ENCODE measurements around the gene ZDHHC14.

- no peak for TF ChIP-seq POLR2A (IDR thresholded peaks at IDR 0.05; ENCODE audit: low read depth)
- TF ChIP-seq, protein P1, sequence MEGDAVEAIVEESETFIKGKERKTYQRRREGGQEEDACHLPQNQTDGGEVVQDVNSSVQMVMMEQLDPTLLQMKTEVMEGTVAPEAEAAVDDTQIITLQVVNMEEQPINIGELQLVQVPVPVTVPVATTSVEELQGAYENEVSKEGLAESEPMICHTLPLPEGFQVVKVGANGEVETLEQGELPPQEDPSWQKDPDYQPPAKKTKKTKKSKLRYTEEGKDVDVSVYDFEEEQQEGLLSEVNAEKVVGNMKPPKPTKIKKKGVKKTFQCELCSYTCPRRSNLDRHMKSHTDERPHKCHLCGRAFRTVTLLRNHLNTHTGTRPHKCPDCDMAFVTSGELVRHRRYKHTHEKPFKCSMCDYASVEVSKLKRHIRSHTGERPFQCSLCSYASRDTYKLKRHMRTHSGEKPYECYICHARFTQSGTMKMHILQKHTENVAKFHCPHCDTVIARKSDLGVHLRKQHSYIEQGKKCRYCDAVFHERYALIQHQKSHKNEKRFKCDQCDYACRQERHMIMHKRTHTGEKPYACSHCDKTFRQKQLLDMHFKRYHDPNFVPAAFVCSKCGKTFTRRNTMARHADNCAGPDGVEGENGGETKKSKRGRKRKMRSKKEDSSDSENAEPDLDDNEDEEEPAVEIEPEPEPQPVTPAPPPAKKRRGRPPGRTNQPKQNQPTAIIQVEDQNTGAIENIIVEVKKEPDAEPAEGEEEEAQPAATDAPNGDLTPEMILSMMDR (IDR thresholded peaks at IDR 0.05) = no peak
- no peak for TF ChIP-seq POLR2AphosphoS5 (IDR thresholded peaks at IDR 0.05)
- TF ChIP-seq EP300 (IDR thresholded peaks at IDR 0.05) = no peak
Measured at GRCh38 chr6:157449610-157450009, 68.6 kb downstream of the ZDHHC14 start.
